Stimulated activated CD8-positive, alpha-beta memory T cell treated with anti-CD3 and anti-CD28 coated beads, Interleukin-7, amount 100 ng/mL, for 24 hours (primary cell): ENCODE results near the gene MAL.
A peak's percentile ranks its signal among the peaks of the same experiment; 100 is the strongest.

Experiments
- DNase-seq: peaks from one replicate; pipeline ENCODE4 v3.0.0-alpha.2; 2020; ENCODE audit warnings: low read depth

The MAL gene

GRCh38 chr2:95061601-95062183, 36.2 kb downstream of the MAL start:
- DNase-seq, result no peak

DNA sequence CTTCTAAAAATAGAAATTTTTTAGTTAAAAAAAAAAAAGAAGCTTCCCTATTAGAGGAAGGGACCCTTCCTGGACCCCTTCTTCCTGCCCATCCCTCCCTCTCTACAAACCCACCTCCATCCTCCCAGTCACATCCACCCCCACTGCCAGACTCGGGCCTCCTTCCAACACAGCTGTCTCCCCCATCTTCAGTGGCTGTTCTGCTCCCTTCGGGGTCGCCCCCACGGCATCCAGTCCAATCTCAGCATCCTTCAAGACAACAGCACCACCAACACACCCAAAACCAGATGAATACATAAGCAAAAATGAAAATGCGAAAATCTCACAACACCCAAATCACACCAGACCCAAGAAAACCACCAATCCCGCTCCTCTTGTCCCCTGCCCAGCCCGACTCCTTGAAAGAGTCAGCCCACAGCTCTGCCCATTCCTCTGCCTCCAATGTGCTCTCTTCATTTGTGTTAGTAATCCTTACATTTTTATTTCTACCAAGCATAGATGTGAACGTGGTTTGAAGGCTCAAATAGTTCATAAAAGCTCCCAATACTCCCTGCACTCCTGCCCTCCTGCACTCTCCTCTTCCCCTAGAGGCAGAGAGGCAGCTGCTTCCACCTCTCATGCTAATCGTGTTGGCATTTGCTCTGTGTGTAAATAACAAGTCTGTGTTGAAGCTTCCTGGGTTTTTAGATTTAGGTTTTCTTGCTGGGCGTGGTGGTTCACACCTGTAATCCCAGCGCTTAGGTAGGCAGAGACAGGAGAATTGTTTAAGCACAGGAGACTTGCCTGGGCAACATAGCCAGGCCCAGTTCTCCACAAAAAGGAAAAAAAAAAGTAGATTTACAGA, 37.0 kb downstream of the MAL start:
- no peak for DNase-seq

GRCh38 chr2:95063086-95063958, 37.8 kb downstream of the MAL start:
- no peak for DNase-seq

DNA sequence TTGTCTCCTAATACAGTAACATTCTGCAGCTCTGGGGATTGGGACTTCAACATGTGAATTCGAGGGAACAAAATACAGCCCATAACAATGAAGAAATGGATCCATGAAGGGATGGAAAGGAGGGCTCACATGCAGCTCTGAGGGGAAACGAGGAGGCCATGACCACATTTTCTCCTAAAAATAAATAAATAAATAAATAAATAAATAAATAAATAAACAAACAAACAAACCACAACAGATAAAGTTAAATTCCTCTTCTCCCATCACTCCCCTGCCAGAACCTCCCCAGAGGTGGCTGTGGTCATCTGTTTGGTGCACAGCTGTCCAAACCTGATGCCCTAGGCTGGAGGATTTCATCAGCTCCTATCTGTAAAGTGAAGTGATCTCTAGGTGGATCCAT, 42.7 kb downstream of the MAL start:
- DNase-seq, result no peak

DNA sequence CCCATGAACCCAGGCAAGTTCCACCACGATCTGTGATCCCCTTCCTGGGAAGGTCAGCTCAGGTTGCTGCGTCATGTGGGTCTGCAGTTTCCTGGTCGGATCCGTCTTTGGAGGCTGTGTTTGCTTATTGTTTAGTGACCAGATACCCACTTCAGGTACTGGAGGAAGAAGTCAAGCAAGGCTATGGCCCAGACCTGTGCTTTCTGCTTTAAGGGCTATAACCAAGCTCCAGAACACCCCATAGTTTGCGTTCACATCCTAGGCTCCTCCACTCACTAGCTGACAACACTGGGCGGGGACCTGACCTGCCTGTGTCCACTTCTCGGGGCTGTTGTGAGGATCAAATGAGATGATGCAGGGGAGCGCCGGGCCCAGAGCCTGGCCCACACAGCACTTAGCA, 44.0 kb downstream of the MAL start:
- no peak for DNase-seq

GRCh38 chr2:95071856-95072255, 46.3 kb downstream of the MAL start:
- DNase-seq, result no peak

GRCh38 chr2:95072424-95072823, 46.9 kb downstream of the MAL start:
- DNase-seq, result no peak

DNA sequence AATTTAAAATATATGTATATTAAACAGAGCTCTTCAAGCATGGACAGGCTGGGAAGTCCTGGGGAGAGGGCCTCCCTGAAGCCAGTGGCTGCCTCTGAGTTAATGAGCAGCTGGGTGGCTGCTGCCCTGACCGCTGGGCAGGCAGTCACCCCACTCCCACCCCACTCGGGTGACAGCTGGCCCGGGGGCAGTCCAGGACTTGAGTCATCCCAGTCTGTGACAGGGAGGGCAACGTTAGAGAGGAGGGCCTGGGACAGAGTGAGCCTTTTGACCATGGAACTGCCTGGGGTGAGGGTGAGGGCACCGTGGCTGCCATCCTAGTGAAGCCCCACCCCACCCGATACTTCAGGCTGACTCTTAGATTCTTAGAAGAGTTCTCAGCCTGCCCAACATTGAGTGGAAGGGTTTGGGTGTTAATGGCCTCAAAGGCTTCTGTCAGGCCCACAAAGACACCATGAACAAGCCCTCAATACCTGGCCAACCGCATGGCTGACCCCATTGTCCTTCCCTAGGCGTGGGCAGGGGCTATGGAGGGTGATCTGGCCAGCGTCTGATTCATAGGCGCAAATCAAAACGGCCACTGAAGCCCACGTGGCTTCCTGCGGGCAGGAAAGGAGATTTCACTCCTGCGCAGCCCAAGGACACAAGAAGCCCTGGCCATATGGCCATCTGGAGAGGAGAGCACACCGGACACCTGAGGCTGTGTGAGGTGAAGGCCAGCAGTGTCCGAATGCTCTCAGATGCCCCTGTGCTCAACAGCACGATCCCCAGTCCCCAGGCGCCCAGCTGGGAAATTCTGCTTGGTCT, 48.6 kb downstream of the MAL start:
- DNase-seq, result no peak

GRCh38 chr2:95074663-95075439, 49.3 kb downstream of the MAL start:
- no peak for DNase-seq

- DNase-seq, result no peak
These were observed 50.1 kb downstream of the MAL start for GRCh38 chr2:95075440-95076132.

DNA sequence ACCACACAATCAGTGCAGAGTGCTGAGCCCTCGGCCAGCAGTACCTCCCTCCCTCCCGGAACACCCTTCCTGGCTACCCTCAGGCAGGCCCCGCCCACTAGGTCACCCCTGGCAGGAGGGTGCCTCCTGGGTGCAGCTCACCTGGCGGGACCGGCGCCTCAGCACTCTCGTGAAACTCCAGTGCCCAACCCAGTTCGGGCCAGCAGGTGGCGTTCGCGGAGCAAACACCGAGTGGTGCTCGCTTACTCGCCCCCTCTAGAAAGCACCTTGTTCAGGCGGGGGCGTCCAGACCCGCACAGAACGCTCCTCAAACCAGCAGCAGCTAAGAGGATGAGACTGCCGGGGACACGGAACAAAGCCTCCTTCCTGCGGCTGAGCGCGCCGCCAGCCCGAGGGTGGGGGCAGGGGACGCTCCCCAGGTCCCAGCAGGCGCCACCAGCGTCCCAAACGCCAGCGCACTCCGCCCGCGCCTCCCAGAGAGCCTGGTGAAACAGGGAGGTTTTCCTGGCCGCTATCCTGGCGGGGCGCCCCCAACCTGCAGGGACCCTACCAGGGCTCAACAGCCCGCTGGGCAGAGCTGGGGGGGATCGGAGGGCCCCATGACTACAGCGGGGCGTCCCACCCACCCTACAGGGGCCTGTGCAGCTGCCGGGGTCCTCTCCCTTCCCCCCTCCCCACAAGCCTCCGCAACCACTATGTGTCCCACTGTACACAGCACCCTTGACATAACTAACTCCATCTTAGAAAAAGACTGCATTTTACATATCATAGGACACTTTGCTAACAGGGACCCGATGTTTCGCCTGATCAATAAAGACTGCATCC, 51.4 kb downstream of the MAL start:
- DNase-seq, result peak; percentile 78

- DNase-seq, result no peak
These were observed 52.0 kb downstream of the MAL start for GRCh38 chr2:95077530-95077825.

GRCh38 chr2:95077861-95078603, 52.5 kb downstream of the MAL start:
- no peak for DNase-seq

GRCh38 chr2:95079199-95079683, 53.7 kb downstream of the MAL start:
- DNase-seq, result no peak

DNA sequence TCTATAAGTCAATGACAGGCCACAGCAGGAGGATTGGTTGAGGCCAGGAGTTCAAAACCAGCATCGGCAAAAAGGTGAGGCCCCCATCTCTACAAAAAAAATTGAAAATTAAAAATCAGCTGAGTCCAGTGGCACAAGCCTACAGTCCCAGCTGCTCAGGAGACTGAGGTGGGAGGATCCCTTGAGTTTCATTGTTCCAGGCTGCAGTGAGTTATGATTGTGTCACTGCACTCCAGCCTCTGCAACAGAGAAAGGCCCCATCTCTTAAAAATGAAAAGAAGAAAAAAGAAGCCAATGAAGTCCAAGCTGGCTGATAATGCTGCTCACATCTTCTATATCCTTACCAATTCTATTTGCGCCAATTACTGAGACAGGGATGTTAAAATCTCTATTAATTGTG, 57.0 kb downstream of the MAL start:
- DNase-seq, result no peak

GRCh38 chr2:95086017-95086416, 60.5 kb downstream of the MAL start:
- no peak for DNase-seq

DNA sequence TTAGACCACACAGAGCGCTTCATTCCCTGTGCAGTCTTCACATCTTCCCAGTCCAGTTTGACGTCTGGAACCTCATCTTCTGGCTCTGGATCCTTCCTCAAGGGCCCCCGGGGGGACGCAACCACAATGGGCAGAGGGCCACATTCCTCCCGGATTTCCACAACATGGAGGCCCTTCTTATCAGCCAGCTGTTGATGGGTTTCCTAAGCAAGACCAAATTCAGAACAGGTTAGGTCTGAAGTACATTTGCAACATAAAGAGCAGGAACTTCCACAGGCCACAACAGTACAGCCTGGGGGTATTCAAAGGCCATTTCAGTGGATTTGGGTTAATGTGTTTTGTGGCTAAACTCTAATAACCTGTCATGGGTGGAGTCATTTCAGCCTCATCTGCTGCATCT, 61.9 kb downstream of the MAL start:
- no peak for DNase-seq

- DNase-seq, result no peak
These were observed 66.5 kb downstream of the MAL start for GRCh38 chr2:95091885-95092555.
